Glutamatergic neuron (in vitro differentiated cells): Measurements from ENCODE around the gene KCNQ1. TPM values are rescaled to one million over a fixed set of nuclear protein-coding genes. Genes with fewer than 3 reads are reported as not detected.

ENCODE experiments used
- DNase-seq: peaks from one replicate; pipeline ENCODE4 v3.0.0; 2022
- H3K27ac Mint-ChIP-seq: one replicate; pipeline ENCODE4 v1.8.0; 2020; ENCODE audit warnings: mild to moderate bottlenecking, mixed read lengths, inconsistent platforms; ENCODE audit not compliant: unreplicated experiment
- H3K27me3 Mint-ChIP-seq: one replicate; pipeline ENCODE4 v1.8.0; 2020; ENCODE audit warnings: mild to moderate bottlenecking, moderate library complexity, mixed read lengths, inconsistent platforms; ENCODE audit not compliant: unreplicated experiment
- H3K36me3 Mint-ChIP-seq: one replicate; pipeline ENCODE4 v1.8.0; 2020; ENCODE audit warnings: mild to moderate bottlenecking, mixed read lengths, inconsistent platforms; ENCODE audit not compliant: unreplicated experiment
- H3K4me1 Mint-ChIP-seq: one replicate; pipeline ENCODE4 v1.8.0; 2020; ENCODE audit warnings: mild to moderate bottlenecking, low read depth, mixed read lengths, inconsistent platforms; ENCODE audit not compliant: unreplicated experiment
- H3K4me3 Mint-ChIP-seq: one replicate; pipeline ENCODE4 v1.8.0; 2020; ENCODE audit warnings: mild to moderate bottlenecking, mixed read lengths, inconsistent platforms; ENCODE audit not compliant: unreplicated experiment
- H3K9me3 Mint-ChIP-seq: one replicate; pipeline ENCODE4 v1.8.0; 2020; ENCODE audit warnings: mild to moderate bottlenecking, moderate library complexity, mixed read lengths, inconsistent platforms; ENCODE audit not compliant: unreplicated experiment
- CTCF ChIP-seq: fragments of 200-600 bp; sonication (generic); IDR thresholded peaks from one replicate; pipeline ENCODE4 v1.5.0; 2021; ENCODE audit not compliant: partially characterized antibody, unreplicated experiment
- total RNA-seq: library from RNA; stranded (reverse); fragmentation: NEBNext Ultra II Directional; extraction: Animal tissue kit (Norgen Biotek cat#: 25700); gene quantifications from one replicate; pipeline ENCODE4 v1.2.1, GENCODE V29; 2021; ENCODE audit not compliant: unreplicated experiment

The KCNQ1 gene
- total RNA-seq, 1 donor from 2014 or later, result 0.44 TPM

GRCh38 chr11:2775083-2775625 lies 330.3 kb downstream of the KCNQ1 start:
- H3K36me3 Mint-ChIP-seq, result peaks cover 4% of the 10 kb centered on the region
- H3K9me3 Mint-ChIP-seq, result peaks cover 3% of the 10 kb centered on the region
- H3K4me3 Mint-ChIP-seq, result no peak overlapping the region
- H3K27ac Mint-ChIP-seq, result no peak overlapping the region
- DNase-seq, result no peak
- H3K27me3 Mint-ChIP-seq, result peaks cover 1% of the 10 kb centered on the region
- no peak for TF ChIP-seq CTCF
- H3K4me1 Mint-ChIP-seq, result peaks cover 9% of the 10 kb centered on the region

- H3K36me3 Mint-ChIP-seq, result peaks cover 4% of the 10 kb centered on the region
- H3K27ac Mint-ChIP-seq, result no peak overlapping the region
- TF ChIP-seq CTCF, result no peak
- H3K9me3 Mint-ChIP-seq, result peaks cover 3% of the 10 kb centered on the region
- peak; percentile 10 for DNase-seq
- no peak overlapping the region for H3K4me3 Mint-ChIP-seq
- peaks cover 9% of the 10 kb centered on the region for H3K4me1 Mint-ChIP-seq
- H3K27me3 Mint-ChIP-seq, result peaks cover 1% of the 10 kb centered on the region
These were observed 331.0 kb downstream of the KCNQ1 start for GRCh38 chr11:2775626-2776350.

GRCh38 chr11:2776351-2777061 lies 331.7 kb downstream of the KCNQ1 start:
- peaks cover 5% of the 10 kb centered on the region for H3K4me1 Mint-ChIP-seq
- no peak for TF ChIP-seq CTCF
- no peak overlapping the region for H3K27ac Mint-ChIP-seq
- no peak overlapping the region for H3K4me3 Mint-ChIP-seq
- peak; percentile 17 for DNase-seq
- peaks cover under 1% of the 10 kb centered on the region for H3K27me3 Mint-ChIP-seq
- H3K9me3 Mint-ChIP-seq, result peaks cover 3% of the 10 kb centered on the region
- H3K36me3 Mint-ChIP-seq, result peaks cover 4% of the 10 kb centered on the region

- peaks cover 2% of the 10 kb centered on the region for H3K4me1 Mint-ChIP-seq
- DNase-seq, result peak; percentile 15
- peaks cover 3% of the 10 kb centered on the region for H3K9me3 Mint-ChIP-seq
- H3K4me3 Mint-ChIP-seq, result no peak overlapping the region
- H3K27me3 Mint-ChIP-seq, result peaks cover 2% of the 10 kb centered on the region
- H3K27ac Mint-ChIP-seq, result no peak overlapping the region
- TF ChIP-seq CTCF, result no peak
- peaks cover 4% of the 10 kb centered on the region for H3K36me3 Mint-ChIP-seq
These were observed 332.6 kb downstream of the KCNQ1 start for GRCh38 chr11:2777386-2777785.
